Fibroblast of mammary gland (primary cell): Measurements from ENCODE around the gene TMBIM1.

Experiments used
- DNase-seq: peaks from one replicate; pipeline ENCODE4 v3.0.0-alpha.2; 2010; ENCODE audit warnings: low read depth
- H3K4me3 ChIP-seq: 2 replicates; pipeline ENCODE4 v1.5.1; 2011; ENCODE audit warnings: low read depth, mild to moderate bottlenecking, low read length, moderate library complexity; ENCODE audit not compliant: control insufficient read depth
- CTCF ChIP-seq: conservative IDR thresholded peaks from 2 replicates; pipeline ENCODE4 v1.5.1; 2011; ENCODE audit warnings: low read depth, low read length, inconsistent platforms; ENCODE audit not compliant: control insufficient read depth, insufficient read depth

Gene TMBIM1

GRCh38 chr2:218296847-218297246 lies 4.5 kb upstream of the TMBIM1 start:
- no peak overlapping the region for H3K4me3 ChIP-seq
- DNase-seq, result no peak
- TF ChIP-seq CTCF, result no peak

GRCh38 chr2:218296200-218296599 lies 3.9 kb upstream of the TMBIM1 start:
- H3K4me3 ChIP-seq, result no peak overlapping the region
- no peak for TF ChIP-seq CTCF
- DNase-seq, result no peak

- no peak for TF ChIP-seq CTCF
- H3K4me3 ChIP-seq, result no peak overlapping the region
- DNase-seq, result no peak
Observed at GRCh38 chr2:218295029-218295428, 2.7 kb upstream of the TMBIM1 start.

- DNase-seq, result no peak
- no peak for TF ChIP-seq CTCF
- H3K4me3 ChIP-seq, result no peak overlapping the region
Observed at GRCh38 chr2:218294430-218295022, 2.2 kb upstream of the TMBIM1 start.

- no peak for TF ChIP-seq CTCF
- H3K4me3 ChIP-seq, result no peak overlapping the region
- no peak for DNase-seq
Observed at GRCh38 chr2:218293715-218294429, 1.6 kb upstream of the TMBIM1 start.

- peak; percentile 43 for DNase-seq
- peak overlapping the region; percentile 82 for H3K4me3 ChIP-seq
- no peak for TF ChIP-seq CTCF
Observed at GRCh38 chr2:218291318-218292047, 820 bp downstream of the TMBIM1 start.
